B cell (primary cell): ENCODE data around the gene SLC7A1.

Experiments used
- CTCF ChIP-seq: fragments of 200-600 bp; IDR thresholded peaks from one replicate; pipeline ENCODE4 v1.8.0; 2022; ENCODE audit warnings: antibody characterized with exemption, mild to moderate bottlenecking
- EZH2 ChIP-seq: IDR thresholded peaks from 2 replicates; pipeline ENCODE4 v1.6.1; 2012; ENCODE audit warnings: borderline replicate concordance, low read depth, mild to moderate bottlenecking, moderate library complexity, low read length; ENCODE audit not compliant: insufficient read depth, poor library complexity, severe bottlenecking

GRCh38 chr13:29562786-29563438, 32.6 kb downstream of the SLC7A1 start:
- no peak for TF ChIP-seq CTCF
- TF ChIP-seq EZH2 = no peak
